Stimulated activated CD8-positive, alpha-beta memory T cell treated with anti-CD3 and anti-CD28 coated beads, Interleukin-7, amount 100 ng/mL, for 4 hours (primary cell): ENCODE results near the gene C1QTNF5.

Source experiments
- DNase-seq, 2 donors: peaks; one replicate each; pipeline ENCODE4 v3.0.0-alpha.2; 2020; ENCODE audit warnings: low read depth in 2 of 2

The C1QTNF5 gene

GRCh38 chr11:119373059-119373920 lies 32.6 kb upstream of the C1QTNF5 start:
- no peak for DNase-seq

- DNase-seq, result no peak
Observed at GRCh38 chr11:119372260-119373058, 31.8 kb upstream of the C1QTNF5 start.

GRCh38 chr11:119371778-119372182 lies 31.1 kb upstream of the C1QTNF5 start:
- no peak for DNase-seq

- DNase-seq, result no peak
Observed at GRCh38 chr11:119371067-119371601, 30.5 kb upstream of the C1QTNF5 start.

GRCh38 chr11:119370486-119371046 lies 29.9 kb upstream of the C1QTNF5 start:
- DNase-seq, result no peak

- DNase-seq, result no peak
Observed at GRCh38 chr11:119369132-119369925, 28.6 kb upstream of the C1QTNF5 start.

- no peak for DNase-seq
Observed at GRCh38 chr11:119368121-119369034, 27.7 kb upstream of the C1QTNF5 start.

- no peak for DNase-seq
Observed at GRCh38 chr11:119367661-119368120, 27.0 kb upstream of the C1QTNF5 start.

GRCh38 chr11:119366690-119367620 lies 26.3 kb upstream of the C1QTNF5 start:
- DNase-seq, result no peak

GRCh38 chr11:119365071-119365591 lies 24.4 kb upstream of the C1QTNF5 start:
- DNase-seq, result no peak

GRCh38 chr11:119363851-119364590 lies 23.3 kb upstream of the C1QTNF5 start:
- peak in 1 of 2 donors; percentile 41 for DNase-seq

GRCh38 chr11:119363081-119363850 lies 22.6 kb upstream of the C1QTNF5 start:
- DNase-seq, result no peak

- no peak for DNase-seq
Observed at GRCh38 chr11:119362741-119363080, 22.0 kb upstream of the C1QTNF5 start.

- no peak for DNase-seq
Observed at GRCh38 chr11:119361941-119362725, 21.4 kb upstream of the C1QTNF5 start.

GRCh38 chr11:119361056-119361787 lies 20.5 kb upstream of the C1QTNF5 start:
- DNase-seq, result no peak
